ENCODE results near the gene USP43.

The USP43 gene

DNA sequence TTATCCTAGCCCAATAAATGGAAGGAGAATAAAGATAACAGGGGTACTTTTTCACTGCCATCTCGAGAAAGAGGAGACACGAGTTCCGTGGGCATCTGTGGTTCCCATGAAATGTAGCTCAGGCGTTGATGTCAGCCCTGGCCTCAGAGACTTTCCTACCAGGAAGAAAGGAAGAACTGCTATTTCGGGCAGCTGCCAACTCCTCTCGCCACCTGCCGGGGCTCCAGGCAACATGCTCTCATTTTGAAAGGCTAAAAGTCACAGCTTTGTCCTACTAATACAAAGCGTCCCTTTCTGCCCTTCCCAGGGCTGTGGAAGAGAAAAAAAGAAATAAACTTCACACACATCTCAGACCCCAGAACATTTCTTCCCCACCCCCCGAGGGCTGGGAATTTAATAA lies 80.3 kb downstream of the USP43 start:
- no peak overlapping the region for H3K4me2 ChIP-seq (ENCODE audit: low read length)
- H3K27ac ChIP-seq (ENCODE audit: low read length), result no peak overlapping the region
- no peak overlapping the region for H2AFZ ChIP-seq (ENCODE audit: low read depth, low read length)
- H3K79me2 ChIP-seq (ENCODE audit: low read length), result no peaks in the 10 kb centered on the region
- no peak overlapping the region for H3K4me3 ChIP-seq (ENCODE audit: low read length)
- no peaks in the 10 kb centered on the region for H3K4me1 ChIP-seq (ENCODE audit: low read length)
- no peaks in the 10 kb centered on the region for H4K20me1 ChIP-seq (ENCODE audit: insufficient read depth, low read length)
- TF ChIP-seq, protein P1, sequence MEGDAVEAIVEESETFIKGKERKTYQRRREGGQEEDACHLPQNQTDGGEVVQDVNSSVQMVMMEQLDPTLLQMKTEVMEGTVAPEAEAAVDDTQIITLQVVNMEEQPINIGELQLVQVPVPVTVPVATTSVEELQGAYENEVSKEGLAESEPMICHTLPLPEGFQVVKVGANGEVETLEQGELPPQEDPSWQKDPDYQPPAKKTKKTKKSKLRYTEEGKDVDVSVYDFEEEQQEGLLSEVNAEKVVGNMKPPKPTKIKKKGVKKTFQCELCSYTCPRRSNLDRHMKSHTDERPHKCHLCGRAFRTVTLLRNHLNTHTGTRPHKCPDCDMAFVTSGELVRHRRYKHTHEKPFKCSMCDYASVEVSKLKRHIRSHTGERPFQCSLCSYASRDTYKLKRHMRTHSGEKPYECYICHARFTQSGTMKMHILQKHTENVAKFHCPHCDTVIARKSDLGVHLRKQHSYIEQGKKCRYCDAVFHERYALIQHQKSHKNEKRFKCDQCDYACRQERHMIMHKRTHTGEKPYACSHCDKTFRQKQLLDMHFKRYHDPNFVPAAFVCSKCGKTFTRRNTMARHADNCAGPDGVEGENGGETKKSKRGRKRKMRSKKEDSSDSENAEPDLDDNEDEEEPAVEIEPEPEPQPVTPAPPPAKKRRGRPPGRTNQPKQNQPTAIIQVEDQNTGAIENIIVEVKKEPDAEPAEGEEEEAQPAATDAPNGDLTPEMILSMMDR (IDR thresholded peaks at IDR 0.05; ENCODE audit: low read depth, low read length), result no peak
- no peak for TF ChIP-seq EZH2phosphoT487 (IDR thresholded peaks at IDR 0.05; ENCODE audit: low read depth)
- no peaks in the 10 kb centered on the region for H3K36me3 ChIP-seq (replicated peaks; ENCODE audit: low read depth, low read length)
- no peaks in the 10 kb centered on the region for H3K9me3 ChIP-seq (ENCODE audit: insufficient read depth, low read length)
- H3K9ac ChIP-seq (ENCODE audit: low read length), result no peak overlapping the region
- no peaks in the 10 kb centered on the region for H3K27me3 ChIP-seq (ENCODE audit: low read depth, low read length)

DNA sequence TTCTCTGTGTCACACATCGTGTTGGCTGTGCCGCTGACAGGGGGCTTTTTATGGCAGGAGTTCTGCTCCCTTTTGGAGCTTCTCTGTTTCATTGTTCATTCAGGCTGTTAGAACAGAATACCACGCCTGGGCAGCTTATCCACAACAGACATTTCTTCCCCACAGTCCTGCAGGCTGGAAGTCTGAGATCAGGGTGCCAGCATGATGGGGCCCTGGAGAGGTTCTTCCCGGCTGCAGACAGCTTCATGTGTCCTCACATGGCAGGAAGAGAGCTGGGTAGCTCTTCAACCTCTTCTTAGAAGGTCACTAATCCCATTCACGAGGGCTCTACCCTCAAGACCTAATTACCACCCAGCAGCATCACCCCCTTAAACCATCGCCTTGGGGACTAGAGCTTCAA lies 81.0 kb downstream of the USP43 start:
- Histone ChIP-seq H3K36me3 (replicated peaks; ENCODE audit: low read depth, low read length) (no peaks in the 10 kb centered on the region), H3K9me3 (ENCODE audit: insufficient read depth, low read length) (no peaks in the 10 kb centered on the region), H4K20me1 (ENCODE audit: insufficient read depth, low read length) (no peaks in the 10 kb centered on the region), H3K79me2 (ENCODE audit: low read length) (no peaks in the 10 kb centered on the region), H3K4me3 (ENCODE audit: low read length) (no peak overlapping the region), H3K4me1 (ENCODE audit: low read length) (no peaks in the 10 kb centered on the region), H3K4me2 (ENCODE audit: low read length) (no peak overlapping the region), H3K27ac (ENCODE audit: low read length) (no peak overlapping the region), H2AFZ (ENCODE audit: low read depth, low read length) (no peak overlapping the region), H3K9ac (ENCODE audit: low read length) (no peak overlapping the region), H3K27me3 (ENCODE audit: low read depth, low read length) (no peaks in the 10 kb centered on the region)
- TF ChIP-seq EZH2phosphoT487 (IDR thresholded peaks at IDR 0.05; ENCODE audit: low read depth), result no peak
- TF ChIP-seq, protein P1 (IDR thresholded peaks at IDR 0.05; ENCODE audit: low read depth, low read length), result no peak

DNA sequence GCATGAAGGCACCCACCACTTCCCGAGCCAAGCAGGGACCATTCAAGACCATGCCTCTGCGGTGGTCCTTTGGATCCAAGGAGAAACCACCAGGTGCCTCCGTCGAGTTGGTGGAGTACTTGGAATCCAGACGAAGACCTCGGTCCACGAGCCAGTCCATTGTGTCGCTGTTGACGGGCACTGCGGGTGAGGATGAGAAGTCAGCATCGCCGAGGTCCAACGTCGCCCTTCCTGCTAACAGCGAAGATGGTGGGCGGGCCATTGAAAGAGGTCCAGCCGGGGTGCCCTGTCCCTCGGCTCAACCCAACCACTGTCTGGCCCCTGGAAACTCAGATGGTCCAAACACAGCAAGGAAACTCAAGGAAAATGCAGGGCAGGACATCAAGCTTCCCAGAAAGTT lies 82.7 kb downstream of the USP43 start:
- Histone ChIP-seq H3K9me3 (ENCODE audit: insufficient read depth, low read length) (no peaks in the 10 kb centered on the region), H4K20me1 (ENCODE audit: insufficient read depth, low read length) (no peaks in the 10 kb centered on the region), H3K9ac (ENCODE audit: low read length) (no peak overlapping the region), H3K27me3 (ENCODE audit: low read depth, low read length) (no peaks in the 10 kb centered on the region), H3K4me3 (ENCODE audit: low read length) (no peak overlapping the region), H3K79me2 (ENCODE audit: low read length) (no peaks in the 10 kb centered on the region), H3K4me2 (ENCODE audit: low read length) (no peak overlapping the region), H3K27ac (ENCODE audit: low read length) (no peak overlapping the region), H2AFZ (ENCODE audit: low read depth, low read length) (no peak overlapping the region), H3K36me3 (replicated peaks; ENCODE audit: low read depth, low read length) (no peaks in the 10 kb centered on the region), H3K4me1 (ENCODE audit: low read length) (no peaks in the 10 kb centered on the region)
- TF ChIP-seq, protein P1 (IDR thresholded peaks at IDR 0.05; ENCODE audit: low read depth, low read length), result no peak
- no peak for TF ChIP-seq EZH2phosphoT487 (IDR thresholded peaks at IDR 0.05; ENCODE audit: low read depth)

DNA sequence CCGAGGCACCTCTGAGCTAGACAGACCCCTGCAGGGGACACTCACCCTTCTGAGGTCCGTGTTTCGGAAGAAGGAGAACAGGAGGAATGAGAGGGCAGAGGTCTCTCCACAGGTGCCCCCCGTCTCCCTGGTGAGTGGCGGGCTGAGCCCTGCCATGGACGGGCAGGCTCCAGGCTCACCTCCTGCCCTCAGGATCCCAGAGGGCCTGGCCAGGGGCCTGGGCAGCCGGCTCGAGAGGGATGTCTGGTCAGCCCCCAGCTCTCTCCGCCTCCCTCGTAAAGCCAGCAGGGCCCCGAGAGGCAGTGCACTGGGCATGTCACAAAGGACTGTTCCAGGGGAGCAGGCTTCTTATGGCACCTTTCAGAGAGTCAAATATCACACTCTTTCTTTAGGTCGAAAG lies 83.2 kb downstream of the USP43 start:
- Histone ChIP-seq H3K9me3 (ENCODE audit: insufficient read depth, low read length) (no peaks in the 10 kb centered on the region), H3K4me2 (ENCODE audit: low read length) (no peak overlapping the region), H3K79me2 (ENCODE audit: low read length) (no peaks in the 10 kb centered on the region), H4K20me1 (ENCODE audit: insufficient read depth, low read length) (no peaks in the 10 kb centered on the region), H3K27ac (ENCODE audit: low read length) (no peak overlapping the region), H3K27me3 (ENCODE audit: low read depth, low read length) (no peaks in the 10 kb centered on the region), H2AFZ (ENCODE audit: low read depth, low read length) (no peak overlapping the region), H3K4me1 (ENCODE audit: low read length) (no peaks in the 10 kb centered on the region), H3K36me3 (replicated peaks; ENCODE audit: low read depth, low read length) (no peaks in the 10 kb centered on the region), H3K4me3 (ENCODE audit: low read length) (no peak overlapping the region), H3K9ac (ENCODE audit: low read length) (no peak overlapping the region)
- TF ChIP-seq, protein P1 (IDR thresholded peaks at IDR 0.05; ENCODE audit: low read depth, low read length), result no peak
- no peak for TF ChIP-seq EZH2phosphoT487 (IDR thresholded peaks at IDR 0.05; ENCODE audit: low read depth)

Data from OCI-LY3 (cell line).